ENCODE data around the gene IFITM5. TPM values are rescaled to one million over a fixed set of nuclear protein-coding genes. Genes with fewer than 3 reads are reported as not detected.

Gene IFITM5
- total and polyA plus RNA-seq, 9 donors: not detected

GRCh38 chr11:255176-255575 is 44.1 kb downstream of the IFITM5 start:
- WGBS, 3 donors: 55 to 66% (median 57%) methylated on average over 3 of the region's 3 CpGs
- TF ChIP-seq, protein P1, sequence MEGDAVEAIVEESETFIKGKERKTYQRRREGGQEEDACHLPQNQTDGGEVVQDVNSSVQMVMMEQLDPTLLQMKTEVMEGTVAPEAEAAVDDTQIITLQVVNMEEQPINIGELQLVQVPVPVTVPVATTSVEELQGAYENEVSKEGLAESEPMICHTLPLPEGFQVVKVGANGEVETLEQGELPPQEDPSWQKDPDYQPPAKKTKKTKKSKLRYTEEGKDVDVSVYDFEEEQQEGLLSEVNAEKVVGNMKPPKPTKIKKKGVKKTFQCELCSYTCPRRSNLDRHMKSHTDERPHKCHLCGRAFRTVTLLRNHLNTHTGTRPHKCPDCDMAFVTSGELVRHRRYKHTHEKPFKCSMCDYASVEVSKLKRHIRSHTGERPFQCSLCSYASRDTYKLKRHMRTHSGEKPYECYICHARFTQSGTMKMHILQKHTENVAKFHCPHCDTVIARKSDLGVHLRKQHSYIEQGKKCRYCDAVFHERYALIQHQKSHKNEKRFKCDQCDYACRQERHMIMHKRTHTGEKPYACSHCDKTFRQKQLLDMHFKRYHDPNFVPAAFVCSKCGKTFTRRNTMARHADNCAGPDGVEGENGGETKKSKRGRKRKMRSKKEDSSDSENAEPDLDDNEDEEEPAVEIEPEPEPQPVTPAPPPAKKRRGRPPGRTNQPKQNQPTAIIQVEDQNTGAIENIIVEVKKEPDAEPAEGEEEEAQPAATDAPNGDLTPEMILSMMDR (IDR thresholded peaks at IDR 0.05): no peak
- TF ChIP-seq EP300 (IDR thresholded peaks at IDR 0.05) (no peak), POLR2A (IDR thresholded peaks at IDR 0.05) (no peak)
- no peak overlapping the region for H3K27ac ChIP-seq
- no peak overlapping the region for H3K4me3 ChIP-seq
- H3K9me3 ChIP-seq: no peaks in the 10 kb centered on the region
- no peaks in the 10 kb centered on the region for H3K4me1 ChIP-seq (ENCODE audit: insufficient read depth)
- no peaks in the 10 kb centered on the region for H3K36me3 ChIP-seq
- no peak for DNase-seq
- no peaks in the 10 kb centered on the region for H3K27me3 ChIP-seq
- intact Hi-C loops (cut with DNase I): no loop called here

- no peaks in the 10 kb centered on the region for H3K9me3 ChIP-seq
- H3K4me3 ChIP-seq: no peak overlapping the region
- H3K27ac ChIP-seq: no peak overlapping the region
- no peaks in the 10 kb centered on the region for H3K27me3 ChIP-seq
- no peaks in the 10 kb centered on the region for H3K36me3 ChIP-seq
- TF ChIP-seq POLR2A (IDR thresholded peaks at IDR 0.05): no peak
- TF ChIP-seq, protein P1 (IDR thresholded peaks at IDR 0.05): no peak
- no peak for TF ChIP-seq EP300 (IDR thresholded peaks at IDR 0.05)
- DNase-seq: no peak
- intact Hi-C loops (cut with DNase I): no loop called here
- no peaks in the 10 kb centered on the region for H3K4me1 ChIP-seq (ENCODE audit: insufficient read depth)
- WGBS, 3 donors: 73 to 82% (median 78%) methylated on average over 5 of the region's 5 CpGs
Observed at GRCh38 chr11:253886-254270, 45.4 kb downstream of the IFITM5 start.

DNA sequence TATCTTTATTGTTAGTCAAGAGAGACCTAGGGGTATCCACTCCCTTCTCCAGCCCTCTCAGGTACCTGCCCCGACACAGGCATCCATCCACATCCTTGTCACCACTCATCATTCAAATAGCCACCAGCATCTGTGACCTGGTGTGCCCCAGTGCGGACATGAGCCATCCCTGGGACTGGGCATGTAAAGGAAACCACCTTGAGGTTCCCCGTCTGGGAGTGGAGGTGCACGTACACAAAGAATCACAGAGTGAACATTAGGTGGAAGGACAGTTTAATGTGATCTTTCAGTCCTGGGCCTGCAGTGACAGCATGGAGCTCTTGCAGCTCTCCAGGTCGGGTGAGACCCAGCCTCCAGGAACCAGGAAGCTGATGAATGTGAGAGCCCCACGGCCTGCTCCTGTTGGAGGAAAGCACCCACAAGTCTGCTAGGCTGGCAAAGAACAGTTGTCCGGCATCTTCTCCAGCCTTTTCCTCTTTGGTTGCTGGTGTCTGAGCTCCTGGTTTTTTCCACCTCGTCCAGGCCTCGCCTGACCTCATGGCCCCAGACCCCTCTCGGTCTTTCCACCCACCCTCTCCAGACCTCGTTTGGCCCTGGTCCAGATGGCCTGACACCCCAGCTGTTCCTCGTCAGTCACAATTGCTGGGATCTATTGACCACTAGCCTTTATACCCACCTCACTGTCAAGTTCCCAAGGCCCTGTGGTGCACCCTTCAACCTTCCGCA is 46.0 kb downstream of the IFITM5 start:
- WGBS, 3 donors: 65 to 71% (median 68%) methylated on average over 13 of the region's 13 CpGs

DNA sequence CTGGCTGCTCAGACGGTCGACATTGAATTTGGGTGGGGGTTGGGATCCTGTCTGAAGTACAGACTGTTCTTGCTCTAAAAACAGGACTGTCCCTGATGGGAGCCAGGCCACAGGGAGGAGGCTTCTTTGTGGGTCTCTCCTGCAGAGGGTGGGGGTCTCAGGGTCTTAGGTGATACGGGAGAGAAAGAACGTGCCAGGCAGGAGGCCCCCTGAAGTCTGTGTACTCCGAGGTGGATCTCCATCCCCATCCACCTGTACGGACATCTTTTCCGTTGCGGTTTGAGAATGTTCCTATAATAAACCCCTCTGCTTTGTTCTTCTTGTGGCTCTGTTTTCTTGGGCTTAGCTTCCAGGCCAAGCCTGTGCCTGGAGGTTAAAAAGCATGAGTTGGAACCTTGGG is 46.7 kb downstream of the IFITM5 start:
- TF ChIP-seq, protein P1 (IDR thresholded peaks at IDR 0.05): no peak
- TF ChIP-seq POLR2A (IDR thresholded peaks at IDR 0.05): no peak
- no peak for TF ChIP-seq EP300 (IDR thresholded peaks at IDR 0.05)
- H3K36me3 ChIP-seq: no peaks in the 10 kb centered on the region
- WGBS, 3 donors: 74 to 81% (median 80%) methylated on average over 8 of the region's 8 CpGs
- H3K4me3 ChIP-seq: no peak overlapping the region
- H3K27me3 ChIP-seq: no peaks in the 10 kb centered on the region
- intact Hi-C loops (cut with DNase I): no loop called here
- no peak overlapping the region for H3K27ac ChIP-seq
- no peaks in the 10 kb centered on the region for H3K9me3 ChIP-seq
- H3K4me1 ChIP-seq (ENCODE audit: insufficient read depth): no peaks in the 10 kb centered on the region
- no peak for DNase-seq

More for the DNA sequence above, 46.0 kb downstream of the IFITM5 start:
- H3K9me3 ChIP-seq: no peaks in the 10 kb centered on the region
- H3K27ac ChIP-seq: no peak overlapping the region
- intact Hi-C loops (cut with DNase I): no loop called here
- no peaks in the 10 kb centered on the region for H3K27me3 ChIP-seq
- TF ChIP-seq, protein P1 (IDR thresholded peaks at IDR 0.05): no peak
- TF ChIP-seq POLR2A (IDR thresholded peaks at IDR 0.05): no peak
- TF ChIP-seq EP300 (IDR thresholded peaks at IDR 0.05): no peak
- H3K4me3 ChIP-seq: no peak overlapping the region
- no peaks in the 10 kb centered on the region for H3K4me1 ChIP-seq (ENCODE audit: insufficient read depth)
- DNase-seq: no peak
- no peaks in the 10 kb centered on the region for H3K36me3 ChIP-seq

Measured in ovary (tissue), 9 donors.